Lung (tissue), 12 donors: Measurements from ENCODE around the gene THADA. TPM values are rescaled to one million over a fixed set of nuclear protein-coding genes. Genes with fewer than 3 reads are reported as not detected.
A peak's percentile ranks its signal among the peaks of the same experiment; 100 is the strongest.

ENCODE experiments used
- ATAC-seq: fragments of 200-7000 bp; cut with Tn5 transposase; one replicate; pipeline ENCODE4 v1.9.1; 2020; ENCODE audit warnings: moderate number of reproducible peaks; ENCODE audit not compliant: insufficient read depth, low FRiP score
- DNase-seq, 3 donors: peaks; one replicate each; pipeline ENCODE4 v3.0.0-alpha.2; 2013 to 2017
- H3K27ac ChIP-seq, 2 donors: one replicate each; pipeline ENCODE4 v1.5.1; 2013; ENCODE audit warnings: mild to moderate bottlenecking in 2 of 2, moderate library complexity in 2 of 2, control low read depth in 1 of 2, inconsistent platforms in 1 of 2, low read depth in 1 of 2, low read length in 1 of 2
- H3K27me3 ChIP-seq, 3 donors: one replicate each; pipeline ENCODE4 v1.5.1; 2013; ENCODE audit warnings: low read length in 2 of 3; ENCODE audit not compliant: control insufficient read depth in 3 of 3, insufficient read depth in 3 of 3
- H3K36me3 ChIP-seq, 4 donors: one replicate each; pipeline ENCODE4 v1.5.1; 2013; ENCODE audit warnings: low read length in 4 of 4, mild to moderate bottlenecking in 1 of 4, moderate library complexity in 1 of 4; ENCODE audit not compliant: control insufficient read depth in 4 of 4, insufficient read depth in 4 of 4
- H3K4me1 ChIP-seq, 5 donors: one replicate each; pipeline ENCODE4 v1.5.1; 2013; ENCODE audit warnings: low read length in 5 of 5, mild to moderate bottlenecking in 2 of 5, moderate library complexity in 1 of 5; ENCODE audit not compliant: control insufficient read depth in 5 of 5, insufficient read depth in 5 of 5
- H3K4me3 ChIP-seq: one replicate; pipeline ENCODE4 v1.5.1; 2013; ENCODE audit warnings: mild to moderate bottlenecking, control low read depth, moderate library complexity
- H3K9ac ChIP-seq, 2 donors: one replicate each; pipeline ENCODE4 v1.5.1; 2013; ENCODE audit warnings: low read length in 2 of 2, control low read depth in 1 of 2; ENCODE audit not compliant: insufficient read depth in 1 of 2
- H3K9me3 ChIP-seq, 4 donors: one replicate each; pipeline ENCODE4 v1.5.1; 2013; ENCODE audit warnings: low read length in 3 of 4, mild to moderate bottlenecking in 1 of 4, moderate library complexity in 1 of 4; ENCODE audit not compliant: control insufficient read depth in 4 of 4, insufficient read depth in 3 of 4
- CTCF ChIP-seq: IDR thresholded peaks from 2 replicates; pipeline ENCODE4 v1.5.1; 2012; ENCODE audit warnings: mild to moderate bottlenecking; ENCODE audit errors: control extremely low read depth, extremely low read depth
- WGBS, 2 donors: extraction: QIAGEN DNeasy Blood & Tissue Kit; methylation state at CpG; one replicate each; pipeline ENCODE4 v1.1.7; 2013; 5-methylcytosine and 5-hydroxymethylcytosine counted together
- polyA plus RNA-seq, 2 donors: library from polyadenylated mRNA; stranded (reverse); fragments of 200-250 nt; gene quantifications; one replicate each; pipeline ENCODE4 v1.2.1, GENCODE V29; 2013
- total RNA-seq, 2 donors: library from RNA; depleted of rRNA in 1 of 2; stranded (reverse); fragments of >200 nt in 1 of 2; gene quantifications; one replicate each; pipeline ENCODE4 v1.2.1, GENCODE V29; 2014 to 2021
- donor health status: control.
- donor health status: control.
- donor health status: Bipolar disorder and iron deficiency.
- donor health status: healthy.
- donor health status: DM: yes; HTN: yes; CAD: no.

Gene THADA
- total and polyA plus RNA-seq, 4 donors, result 11.3 to 72.5 (median 25.2) TPM

- TF ChIP-seq CTCF, result no peak
- H3K4me3 ChIP-seq, result no peak overlapping the region
- ATAC-seq, result no peak
- H3K9me3 ChIP-seq, result no peaks in the 10 kb centered on the region
- DNase-seq, result no peak
- H3K9ac ChIP-seq, result no peak overlapping the region
- peaks cover 4 to 62% (median 31%) of the 10 kb centered on the region in 5 donors for H3K4me1 ChIP-seq
- H3K36me3 ChIP-seq, result no peaks in the 10 kb centered on the region
- no peak overlapping the region for H3K27ac ChIP-seq
- H3K27me3 ChIP-seq, result no peaks in the 10 kb centered on the region
- 92% methylated on average over 1 of the region's 1 CpG for WGBS, 2 donors
Observed at GRCh38 chr2:43460174-43460546, 135.7 kb downstream of the THADA start.

- Histone ChIP-seq H3K9ac (no peak overlapping the region), H3K36me3 (no peaks in the 10 kb centered on the region), H3K4me1 (peaks cover 4 to 62% (median 30%) of the 10 kb centered on the region in 5 donors), H3K4me3 (no peak overlapping the region), H3K27ac (peak overlapping the region in 1 of 2 donors; percentile 35), H3K27me3 (no peaks in the 10 kb centered on the region), H3K9me3 (no peaks in the 10 kb centered on the region)
- DNase-seq (no peak), ATAC-seq (no peak)
- 40 to 54% methylated on average over 1 of the region's 1 CpG for WGBS, 2 donors
- TF ChIP-seq CTCF, result no peak
Observed at GRCh38 chr2:43459446-43460173, 136.2 kb downstream of the THADA start.

- Histone ChIP-seq H3K27ac (no peak overlapping the region), H3K4me3 (no peak overlapping the region), H3K4me1 (peaks cover 4 to 60% (median 31%) of the 10 kb centered on the region in 5 donors), H3K9me3 (no peaks in the 10 kb centered on the region), H3K36me3 (no peaks in the 10 kb centered on the region), H3K9ac (no peak overlapping the region), H3K27me3 (no peaks in the 10 kb centered on the region)
- 73 to 79% methylated on average over 4 of the region's 4 CpGs for WGBS, 2 donors
- DNase-seq (no peak), ATAC-seq (no peak)
- no peak for TF ChIP-seq CTCF
Observed at GRCh38 chr2:43458014-43458628, 137.7 kb downstream of the THADA start.
